ENCODE data around the gene CCDC134.

DNA sequence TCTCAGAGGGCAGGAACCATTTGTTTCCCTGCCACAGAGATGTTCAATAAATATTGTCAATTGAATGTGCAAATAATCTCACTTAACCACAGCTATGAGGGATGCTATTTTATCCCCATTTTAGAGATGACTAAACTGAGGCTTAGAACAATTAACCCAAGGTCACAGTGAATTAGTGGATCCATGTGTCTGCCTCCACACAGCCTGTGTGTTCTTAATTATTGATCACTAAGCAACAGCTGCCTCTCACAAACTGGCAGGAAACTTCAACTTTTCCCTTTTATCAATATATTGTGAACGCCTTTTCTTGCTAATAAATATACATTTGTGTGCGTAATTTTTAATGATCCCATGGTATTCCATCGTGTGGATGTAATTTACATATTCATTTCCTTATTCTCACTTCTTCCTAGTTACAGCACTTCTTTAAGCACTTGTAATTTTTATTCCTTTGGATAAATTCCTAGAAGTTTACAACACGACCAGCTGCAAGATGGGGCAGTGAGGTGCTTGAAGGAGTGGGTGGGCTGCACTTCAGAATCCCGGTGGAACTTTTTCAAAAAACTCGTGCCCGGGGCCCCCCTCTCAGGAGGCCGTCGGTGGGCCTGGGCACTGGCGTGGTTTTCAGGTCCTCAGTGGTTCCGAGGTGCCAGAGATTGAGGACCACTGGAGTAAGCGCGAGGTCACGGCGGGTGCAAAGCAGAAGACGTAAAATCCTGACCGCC, 31.5 kb downstream of the CCDC134 start:
- TF ChIP-seq, protein P1, sequence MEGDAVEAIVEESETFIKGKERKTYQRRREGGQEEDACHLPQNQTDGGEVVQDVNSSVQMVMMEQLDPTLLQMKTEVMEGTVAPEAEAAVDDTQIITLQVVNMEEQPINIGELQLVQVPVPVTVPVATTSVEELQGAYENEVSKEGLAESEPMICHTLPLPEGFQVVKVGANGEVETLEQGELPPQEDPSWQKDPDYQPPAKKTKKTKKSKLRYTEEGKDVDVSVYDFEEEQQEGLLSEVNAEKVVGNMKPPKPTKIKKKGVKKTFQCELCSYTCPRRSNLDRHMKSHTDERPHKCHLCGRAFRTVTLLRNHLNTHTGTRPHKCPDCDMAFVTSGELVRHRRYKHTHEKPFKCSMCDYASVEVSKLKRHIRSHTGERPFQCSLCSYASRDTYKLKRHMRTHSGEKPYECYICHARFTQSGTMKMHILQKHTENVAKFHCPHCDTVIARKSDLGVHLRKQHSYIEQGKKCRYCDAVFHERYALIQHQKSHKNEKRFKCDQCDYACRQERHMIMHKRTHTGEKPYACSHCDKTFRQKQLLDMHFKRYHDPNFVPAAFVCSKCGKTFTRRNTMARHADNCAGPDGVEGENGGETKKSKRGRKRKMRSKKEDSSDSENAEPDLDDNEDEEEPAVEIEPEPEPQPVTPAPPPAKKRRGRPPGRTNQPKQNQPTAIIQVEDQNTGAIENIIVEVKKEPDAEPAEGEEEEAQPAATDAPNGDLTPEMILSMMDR (IDR thresholded peaks at IDR 0.05; ENCODE audit: insufficient read depth, low read depth, low read length) = no peak
- no peak for TF ChIP-seq EZH2 (IDR thresholded peaks at IDR 0.05; ENCODE audit: insufficient read depth, low read length)
